ENCODE measurements around the gene LITAF. TPM values are rescaled to one million over a fixed set of nuclear protein-coding genes. Genes with fewer than 3 reads are reported as not detected.
"Not testable (repeated sequence)": the region's sequence is repeated elsewhere in the genome, so short reads cannot be mapped to it uniquely, and the experiment has no call there.

The LITAF gene
- total RNA-seq, 1 experiment from 2014 or later, result 83.4 TPM

DNA sequence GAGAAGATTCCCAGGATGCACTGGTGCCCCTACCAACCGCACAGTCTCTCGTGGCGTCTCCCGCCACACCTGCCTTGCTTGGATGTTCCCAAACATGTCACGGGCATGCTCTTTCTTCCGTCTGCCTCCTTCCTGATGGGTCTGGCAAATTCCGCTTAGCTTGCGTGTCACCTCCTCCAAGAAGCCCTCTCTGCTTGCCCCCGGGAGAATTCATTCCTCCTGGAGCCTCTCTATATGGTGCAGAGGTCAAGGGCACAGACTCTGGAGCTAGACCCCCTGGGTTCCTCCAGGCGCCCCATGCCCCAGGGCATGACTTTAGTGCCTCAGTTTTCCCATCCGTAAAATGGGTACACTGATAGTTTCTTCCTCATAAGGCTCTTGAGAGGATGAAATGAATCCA is 21.1 kb downstream of the LITAF start:
- no peak for DNase-seq (ENCODE audit: low read depth in 1 of 2, low spot score in 2 of 2)
- Histone ChIP-seq H3K4me1 (replicated peaks) (peaks cover 26% of the 10 kb centered on the region), H3K9me3 (replicated peaks) (no peaks in the 10 kb centered on the region), H3K36me3 (peaks cover 39% of the 10 kb centered on the region), H3K27ac (no peak overlapping the region), H3K4me3 (no peak overlapping the region), H3K27me3 (replicated peaks) (no peaks in the 10 kb centered on the region)

DNA sequence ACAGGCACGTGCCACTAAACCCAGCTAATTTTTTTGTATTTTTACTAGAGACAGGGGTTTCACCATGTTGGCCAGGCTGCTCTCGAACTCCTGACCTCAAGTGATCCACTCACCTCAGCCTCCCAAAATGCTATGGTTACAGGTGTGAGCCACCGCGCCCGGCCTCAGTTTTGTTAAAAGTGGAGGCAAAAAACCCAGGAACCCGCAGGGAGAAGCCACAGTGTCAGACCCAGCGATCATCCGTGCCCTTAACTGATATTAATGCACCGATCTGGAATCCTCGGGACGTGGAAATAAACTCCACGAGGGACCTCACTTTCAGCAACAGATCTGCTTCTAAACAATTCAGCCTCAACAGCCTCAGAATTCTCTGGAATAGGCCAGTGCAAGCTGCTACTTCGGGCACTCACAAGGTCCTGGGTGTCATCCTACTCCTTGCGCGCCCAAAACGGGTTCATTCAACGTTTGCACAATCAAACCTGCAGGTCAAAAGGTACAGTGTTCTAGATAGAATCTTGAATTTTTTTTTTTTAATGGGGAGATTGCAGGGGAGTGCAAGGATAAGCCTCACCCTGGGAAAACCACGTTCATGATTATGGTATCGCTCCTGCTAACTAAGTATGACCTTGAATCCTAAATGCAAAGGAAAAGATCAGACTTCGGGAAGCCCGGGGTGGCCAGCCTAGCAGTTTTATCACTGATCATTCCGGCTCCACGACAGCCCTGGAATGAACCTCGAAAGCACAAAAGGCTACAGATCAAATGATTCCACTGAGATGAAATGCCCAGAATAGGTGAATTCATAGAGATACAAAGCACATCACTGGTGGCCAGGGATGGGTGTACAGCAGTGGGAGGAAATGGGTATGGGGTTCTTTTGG is 22.4 kb downstream of the LITAF start:
- peaks cover 35% of the 10 kb centered on the region for H3K36me3 ChIP-seq
- no peak for DNase-seq (ENCODE audit: low read depth in 1 of 2, low spot score in 2 of 2)
- no peak overlapping the region for H3K27ac ChIP-seq
- no peak overlapping the region for H3K4me3 ChIP-seq
- H3K4me1 ChIP-seq (replicated peaks), result peaks cover 38% of the 10 kb centered on the region
- no peaks in the 10 kb centered on the region for H3K27me3 ChIP-seq (replicated peaks)
- H3K9me3 ChIP-seq (replicated peaks), result no peaks in the 10 kb centered on the region

DNA sequence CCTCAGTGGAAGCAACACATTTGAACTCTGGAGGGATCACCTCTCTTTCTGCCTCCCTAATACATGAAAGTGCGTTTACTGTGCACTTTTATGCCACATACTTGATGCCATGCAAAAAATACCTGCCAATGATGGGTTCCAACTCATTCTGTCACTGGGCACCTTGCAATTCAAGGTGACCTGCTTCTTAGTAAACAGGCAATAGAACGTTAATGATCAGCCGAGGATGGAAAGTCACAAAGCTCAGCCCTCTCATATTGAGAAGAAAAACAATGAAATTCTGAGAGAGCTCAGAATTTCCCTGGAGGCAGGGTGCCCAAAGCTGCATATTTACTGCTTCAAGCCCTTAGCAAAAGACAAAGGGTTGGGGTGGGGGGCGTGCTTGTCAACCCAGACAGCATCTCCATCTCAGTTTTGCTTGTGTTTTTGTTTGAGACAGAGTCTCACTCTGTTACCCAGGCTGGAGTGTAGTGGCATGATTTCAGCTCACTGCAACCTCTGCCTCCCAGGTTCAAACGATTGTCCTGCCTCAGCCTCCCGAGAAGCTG is 23.2 kb downstream of the LITAF start:
- Histone ChIP-seq H3K27ac (no peak overlapping the region), H3K36me3 (peaks cover 36% of the 10 kb centered on the region), H3K4me1 (replicated peaks) (peaks cover 38% of the 10 kb centered on the region), H3K27me3 (replicated peaks) (no peaks in the 10 kb centered on the region), H3K9me3 (replicated peaks) (no peaks in the 10 kb centered on the region), H3K4me3 (no peak overlapping the region)
- DNase-seq (ENCODE audit: low read depth in 1 of 2, low spot score in 2 of 2), result no peak

DNA sequence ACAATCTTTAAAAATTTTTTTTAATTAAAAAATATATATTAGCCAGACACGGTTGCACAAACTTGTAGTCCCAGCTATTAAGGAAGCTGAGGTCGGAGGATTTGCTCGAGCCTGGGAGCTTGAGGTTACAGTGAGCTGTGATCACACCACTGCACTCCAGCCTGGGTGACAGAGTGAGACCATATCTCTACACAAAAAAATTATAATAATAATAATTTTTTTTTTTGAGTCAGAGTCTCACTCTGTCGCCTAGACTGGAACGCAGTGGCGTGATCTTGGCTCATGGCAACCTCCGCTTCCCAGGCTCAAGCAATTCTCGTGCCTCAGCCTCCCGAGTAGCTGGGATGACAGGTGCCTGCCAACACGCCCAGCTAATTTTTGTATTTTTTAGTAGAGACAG is 23.8 kb downstream of the LITAF start:
- H3K27ac ChIP-seq, result no peak overlapping the region
- DNase-seq (ENCODE audit: low read depth in 1 of 2, low spot score in 2 of 2), result no peak
- H3K27me3 ChIP-seq (replicated peaks), result no peaks in the 10 kb centered on the region
- no peaks in the 10 kb centered on the region for H3K9me3 ChIP-seq (replicated peaks)
- H3K36me3 ChIP-seq, result peaks cover 40% of the 10 kb centered on the region
- peaks cover 38% of the 10 kb centered on the region for H3K4me1 ChIP-seq (replicated peaks)
- no peak overlapping the region for H3K4me3 ChIP-seq

DNA sequence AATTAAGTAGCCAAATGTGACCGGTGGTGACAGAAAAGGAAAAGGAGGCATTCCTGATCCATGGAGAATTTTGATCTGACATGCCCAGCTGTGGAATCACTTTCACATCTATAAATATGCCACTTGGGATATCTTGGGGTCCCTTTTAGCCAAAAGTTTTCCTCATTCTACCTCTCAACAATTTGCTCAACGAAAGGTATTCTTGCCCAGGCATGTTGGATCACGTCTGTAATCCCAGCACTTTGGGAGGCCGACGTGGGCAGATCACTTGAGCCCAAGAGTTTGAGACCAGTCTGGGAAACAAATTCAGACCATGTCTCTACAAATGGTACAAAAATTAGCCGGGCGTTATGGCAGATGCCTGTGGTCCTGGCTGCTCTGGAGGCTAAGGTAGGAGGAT is 24.3 kb downstream of the LITAF start:
- DNase-seq (ENCODE audit: low read depth in 1 of 2, low spot score in 2 of 2), result no peak
- H3K27me3 ChIP-seq (replicated peaks), result no peaks in the 10 kb centered on the region
- H3K36me3 ChIP-seq, result peaks cover 45% of the 10 kb centered on the region
- no peak overlapping the region for H3K4me3 ChIP-seq
- no peak overlapping the region for H3K27ac ChIP-seq
- H3K4me1 ChIP-seq (replicated peaks), result peaks cover 38% of the 10 kb centered on the region
- no peaks in the 10 kb centered on the region for H3K9me3 ChIP-seq (replicated peaks)

DNA sequence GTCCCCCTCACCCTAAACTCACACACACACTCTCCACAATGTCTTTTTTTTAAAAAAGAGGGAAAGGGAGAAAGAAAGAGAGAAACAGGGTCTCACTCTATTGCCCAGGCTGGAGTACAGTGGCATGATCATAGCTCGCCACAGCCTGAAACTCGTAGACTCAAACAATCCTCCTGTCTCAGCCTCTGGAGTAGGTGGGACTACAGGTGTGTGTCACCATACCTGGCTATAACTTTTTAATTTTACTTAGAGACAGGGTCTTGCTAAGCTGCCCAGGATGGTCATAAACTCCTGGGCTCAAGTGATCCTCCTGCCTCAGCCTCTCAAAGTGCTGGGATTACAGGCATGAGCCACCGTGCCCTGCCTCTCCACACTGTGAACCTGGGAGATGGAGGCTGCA is 24.9 kb downstream of the LITAF start:
- Histone ChIP-seq H3K4me3 (no peak overlapping the region), H3K36me3 (peaks cover 48% of the 10 kb centered on the region), H3K27me3 (replicated peaks) (no peaks in the 10 kb centered on the region), H3K9me3 (replicated peaks) (no peaks in the 10 kb centered on the region), H3K4me1 (replicated peaks) (peaks cover 38% of the 10 kb centered on the region), H3K27ac (peak overlapping the region; percentile 60; the same call in 1 of the 2 replicates)
- DNase-seq (ENCODE audit: low read depth in 1 of 2, low spot score in 2 of 2), result no peak

DNA sequence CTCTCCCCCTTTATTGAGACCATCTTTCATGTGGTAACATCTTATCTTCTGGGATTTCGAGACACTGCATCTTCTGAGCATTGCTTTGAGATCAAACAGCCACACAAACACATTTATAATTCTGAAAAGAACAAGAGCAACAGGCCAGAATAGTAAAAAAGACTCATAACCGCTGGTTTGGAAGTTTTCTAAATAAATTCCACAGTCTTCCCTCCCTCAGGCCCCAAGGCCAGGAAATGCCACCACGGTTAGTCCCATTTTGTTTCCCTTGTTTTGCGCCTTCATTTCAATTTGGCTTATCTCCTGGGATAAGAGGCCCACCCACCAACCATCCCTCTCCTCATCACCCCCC is 25.3 kb downstream of the LITAF start:
- peak in 1 of 2 experiments; percentile 60 for DNase-seq (ENCODE audit: low read depth in 1 of 2, low spot score in 2 of 2)
- no peaks in the 10 kb centered on the region for H3K27me3 ChIP-seq (replicated peaks)
- H3K4me1 ChIP-seq (replicated peaks), result peaks cover 38% of the 10 kb centered on the region
- H3K4me3 ChIP-seq, result no peak overlapping the region
- peaks cover 50% of the 10 kb centered on the region for H3K36me3 ChIP-seq
- H3K27ac ChIP-seq, result peak overlapping the region; percentile 60
- peaks cover 3% of the 10 kb centered on the region for H3K9me3 ChIP-seq (replicated peaks)

DNA sequence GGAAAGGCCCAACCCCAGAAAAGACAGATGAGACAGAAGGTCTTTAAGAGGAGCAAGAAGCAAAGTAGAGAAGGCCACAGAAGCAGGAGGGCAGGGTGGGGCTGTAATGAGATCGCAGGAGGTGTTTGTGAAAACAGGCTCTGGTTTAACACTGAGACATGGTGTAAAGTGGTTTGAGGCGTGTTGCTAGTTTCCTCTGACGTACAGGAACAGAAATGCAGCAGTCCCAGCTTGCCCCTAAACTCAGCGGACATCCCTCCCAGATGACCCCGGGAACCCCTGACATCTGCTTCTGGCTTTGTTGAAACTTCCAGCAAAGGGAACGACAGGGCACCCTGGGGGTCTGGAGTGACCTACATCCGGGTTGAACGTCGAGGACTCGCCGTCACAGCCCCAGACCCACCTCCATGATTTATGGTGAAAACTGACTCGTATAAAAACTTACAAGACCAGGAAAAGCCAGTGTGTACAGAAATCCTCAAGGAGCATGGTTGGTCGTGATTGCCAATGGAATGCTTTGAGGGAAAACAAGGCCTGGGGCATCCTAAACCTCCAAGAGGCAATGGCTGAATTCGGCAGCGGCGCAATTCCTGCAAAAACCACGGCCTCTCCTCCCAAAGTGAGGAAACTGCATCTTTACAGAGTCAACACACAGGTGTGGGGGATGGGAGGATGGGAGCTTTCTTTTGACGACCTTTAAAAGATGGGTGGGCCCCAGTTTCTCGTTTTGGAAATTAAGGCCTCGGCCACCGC is 25.8 kb downstream of the LITAF start:
- H3K27me3 ChIP-seq (replicated peaks), result no peaks in the 10 kb centered on the region
- H3K27ac ChIP-seq, result peak overlapping the region; percentile 60
- peaks cover 50% of the 10 kb centered on the region for H3K36me3 ChIP-seq
- no peak for DNase-seq (ENCODE audit: low read depth in 1 of 2, low spot score in 2 of 2)
- H3K9me3 ChIP-seq (replicated peaks), result peaks cover 8% of the 10 kb centered on the region
- H3K4me3 ChIP-seq, result no peak overlapping the region
- H3K4me1 ChIP-seq (replicated peaks), result peaks cover 38% of the 10 kb centered on the region

DNA sequence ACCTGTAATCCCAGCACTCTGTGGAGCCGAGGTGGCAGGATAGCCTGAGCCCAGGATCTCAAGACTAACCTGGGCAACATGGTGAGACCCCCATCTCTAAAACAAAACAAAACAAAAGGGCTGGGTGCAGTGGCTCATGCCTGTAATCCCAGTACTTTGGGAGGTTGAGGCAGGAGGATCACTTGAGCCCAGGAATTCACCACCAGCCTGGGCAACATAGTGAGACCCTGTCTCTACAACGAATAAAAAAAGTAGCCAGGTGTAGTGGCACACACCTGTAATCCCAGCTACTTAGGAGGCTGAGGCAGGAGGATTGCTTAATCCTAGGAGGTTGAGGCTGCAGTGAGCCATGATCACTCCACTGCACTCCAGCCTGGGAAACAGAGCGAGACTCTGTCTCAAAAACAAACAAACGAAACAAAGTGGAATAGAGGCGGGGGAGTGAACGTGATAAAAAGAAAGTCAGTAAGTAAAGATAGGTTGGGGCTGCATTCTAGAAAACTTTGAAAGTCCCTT is 28.4 kb downstream of the LITAF start:
- DNase-seq (ENCODE audit: low read depth in 1 of 2, low spot score in 2 of 2); H3K4me3 ChIP-seq; H3K27ac ChIP-seq; H3K27me3 ChIP-seq (replicated peaks): not testable (repeated sequence)
- H3K4me1 ChIP-seq (replicated peaks), result peaks cover 33% of the 10 kb centered on the region
- peaks cover 69% of the 10 kb centered on the region for H3K36me3 ChIP-seq
- peaks cover 11% of the 10 kb centered on the region for H3K9me3 ChIP-seq (replicated peaks)

DNA sequence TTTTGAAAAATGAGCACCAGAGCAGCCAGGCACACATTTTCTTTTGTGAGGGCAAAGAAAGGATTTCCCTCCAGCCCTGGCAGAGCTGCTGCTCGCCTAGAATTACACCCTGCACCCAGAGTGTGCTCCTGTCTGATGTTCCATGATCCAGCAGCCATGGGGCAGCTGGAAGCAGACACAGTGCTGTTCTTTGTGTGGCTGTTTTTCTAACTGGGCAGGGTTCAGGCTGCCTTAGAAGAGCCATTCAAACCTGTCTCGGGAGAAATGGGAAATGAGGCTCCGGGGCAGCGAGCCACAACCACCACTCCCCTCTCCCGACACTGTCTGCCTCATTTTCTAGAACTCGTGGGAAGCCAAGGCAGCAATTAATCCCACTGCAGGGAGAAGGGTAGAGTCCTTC is 28.9 kb downstream of the LITAF start:
- DNase-seq (ENCODE audit: low read depth in 1 of 2, low spot score in 2 of 2), result no peak
- Histone ChIP-seq H3K27ac (no peak overlapping the region), H3K9me3 (replicated peaks) (peaks cover 11% of the 10 kb centered on the region), H3K27me3 (replicated peaks) (no peaks in the 10 kb centered on the region), H3K36me3 (peaks cover 75% of the 10 kb centered on the region), H3K4me1 (replicated peaks) (peaks cover 31% of the 10 kb centered on the region), H3K4me3 (no peak overlapping the region)

DNA sequence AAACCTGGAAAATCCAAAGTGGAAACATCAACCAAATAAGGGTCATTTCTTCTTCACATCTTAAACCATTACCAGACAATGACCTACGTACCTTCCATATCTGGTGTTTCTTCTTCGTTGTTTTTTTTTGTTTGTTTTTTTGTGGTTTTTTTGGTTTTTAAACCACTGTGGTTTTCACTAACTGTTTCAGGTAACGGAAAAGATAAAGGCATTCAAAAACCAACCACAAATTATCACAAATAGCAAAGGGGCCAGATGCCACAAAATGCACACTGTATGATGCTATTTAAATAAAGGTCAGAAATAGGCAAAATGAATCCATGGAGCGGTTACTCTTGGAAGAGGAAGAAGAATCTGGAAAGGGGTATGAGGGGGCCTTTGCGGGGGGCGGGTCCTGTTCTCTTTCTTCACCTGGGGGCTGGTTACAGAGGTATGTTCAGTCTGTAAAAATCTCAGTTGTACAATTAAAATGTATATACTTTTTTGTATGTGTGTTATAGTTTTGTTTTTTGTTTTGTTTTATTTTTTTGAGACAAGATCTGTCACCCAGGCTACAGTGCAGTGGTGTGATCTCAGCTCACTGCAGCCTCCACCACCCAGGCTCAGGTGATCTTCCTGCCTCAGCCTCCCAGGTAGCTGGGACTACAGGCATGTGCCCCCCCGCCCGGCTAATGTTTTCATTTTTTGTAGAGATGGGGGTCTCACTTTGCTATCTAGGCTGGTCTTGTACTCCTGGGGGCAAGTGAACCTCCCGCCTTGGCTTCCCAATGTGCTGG is 29.6 kb downstream of the LITAF start:
- Histone ChIP-seq H3K4me1 (replicated peaks) (peaks cover 27% of the 10 kb centered on the region), H3K27me3 (replicated peaks) (no peaks in the 10 kb centered on the region), H3K9me3 (replicated peaks) (peaks cover 11% of the 10 kb centered on the region), H3K27ac (no peak overlapping the region), H3K36me3 (peaks cover 82% of the 10 kb centered on the region), H3K4me3 (no peak overlapping the region)
- DNase-seq (ENCODE audit: low read depth in 1 of 2, low spot score in 2 of 2), result no peak

DNA sequence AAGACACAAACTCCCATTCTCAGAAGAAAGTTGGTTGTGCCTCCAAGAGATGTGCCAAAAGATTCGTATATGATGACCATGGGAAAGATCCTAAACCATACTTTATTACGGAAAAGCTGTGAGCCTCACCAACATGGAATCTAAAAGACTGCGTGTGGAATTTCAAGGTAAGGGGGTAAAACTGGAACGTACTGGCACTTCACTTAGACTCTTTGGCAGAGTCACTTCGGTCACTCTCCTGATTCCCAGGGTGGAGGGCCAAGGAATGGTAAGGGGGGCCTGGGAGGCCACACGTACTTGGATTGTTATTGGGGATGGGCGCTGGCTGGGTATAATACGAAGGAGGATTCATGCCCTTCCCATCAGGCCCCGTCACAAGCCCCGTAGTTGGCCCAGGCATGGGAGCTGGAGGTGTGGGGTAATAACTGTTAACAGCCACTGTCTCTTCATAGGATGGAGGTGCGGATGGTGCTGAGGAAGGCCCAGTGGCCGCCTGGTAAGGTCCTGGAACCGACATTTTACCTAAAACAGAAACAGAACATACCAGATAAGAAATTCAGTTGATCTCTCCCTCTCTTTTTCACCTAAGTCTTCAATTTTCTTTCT is 30.4 kb downstream of the LITAF start:
- Histone ChIP-seq H3K4me3 (no peak overlapping the region), H3K4me1 (replicated peaks) (peaks cover 18% of the 10 kb centered on the region), H3K27me3 (replicated peaks) (no peaks in the 10 kb centered on the region), H3K27ac (no peak overlapping the region), H3K9me3 (replicated peaks) (peaks cover 11% of the 10 kb centered on the region), H3K36me3 (peaks cover 90% of the 10 kb centered on the region)
- no peak for DNase-seq (ENCODE audit: low read depth in 1 of 2, low spot score in 2 of 2)

DNA sequence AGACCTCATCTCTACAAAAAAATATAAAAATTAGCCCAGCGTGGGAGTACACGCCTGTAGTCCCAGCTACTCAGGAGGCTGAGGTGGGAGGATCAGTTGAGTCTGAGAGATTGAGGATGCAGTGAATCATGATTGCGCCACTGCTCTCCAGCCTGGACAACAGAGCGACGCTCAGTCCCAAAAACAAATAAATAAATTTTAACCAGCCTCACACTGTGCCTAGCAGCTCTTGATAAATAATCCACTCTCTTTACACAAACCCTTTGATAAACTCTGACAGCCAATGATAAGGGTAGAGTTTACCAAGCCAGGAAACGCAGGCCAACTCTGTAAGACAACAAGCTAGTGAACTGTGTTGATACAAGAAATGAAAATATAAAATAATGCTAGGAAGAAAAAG is 32.7 kb downstream of the LITAF start:
- H3K27me3 ChIP-seq (replicated peaks), result no peaks in the 10 kb centered on the region
- H3K36me3 ChIP-seq, result peaks cover 98% of the 10 kb centered on the region
- peaks cover 11% of the 10 kb centered on the region for H3K9me3 ChIP-seq (replicated peaks)
- DNase-seq (ENCODE audit: low read depth in 1 of 2, low spot score in 2 of 2), result no peak
- no peak overlapping the region for H3K27ac ChIP-seq
- H3K4me3 ChIP-seq, result no peak overlapping the region
- no peaks in the 10 kb centered on the region for H3K4me1 ChIP-seq (replicated peaks)

Data from SJSA1 (cell line).